H9 (cell line): ENCODE results near the gene TRIM67. TPM values are rescaled to one million over a fixed set of nuclear protein-coding genes. Genes with fewer than 3 reads are reported as not detected.
"Not testable (repeated sequence)": the region's sequence is repeated elsewhere in the genome, so short reads cannot be mapped to it uniquely, and the experiment has no call there.

ENCODE experiments used
- DNase-seq: peaks from one replicate; pipeline ENCODE4 v3.0.0-alpha.2; 2017
- H2AFZ ChIP-seq: one replicate; pipeline ENCODE4 v1.6.1; 2013; ENCODE audit warnings: mild to moderate bottlenecking, low read length, control low read depth, moderate library complexity
- H2AK5ac ChIP-seq: 2 replicates; pipeline ENCODE4 v1.6.1; 2013; ENCODE audit warnings: low read length, control low read depth, mixed read lengths; ENCODE audit not compliant: insufficient read length
- H2BK120ac ChIP-seq: one replicate; pipeline ENCODE4 v1.6.1; 2013; ENCODE audit warnings: low read depth, mild to moderate bottlenecking, low read length, control low read depth, inconsistent platforms; ENCODE audit not compliant: poor library complexity, severe bottlenecking
- H2BK12ac ChIP-seq: 2 replicates; pipeline ENCODE4 v1.6.1; 2013; ENCODE audit warnings: low read length, control low read depth, mixed read lengths, low read depth; ENCODE audit not compliant: insufficient read length
- H2BK15ac ChIP-seq: 2 replicates; pipeline ENCODE4 v1.6.1; 2013; ENCODE audit warnings: low read depth, low read length, control low read depth
- H2BK20ac ChIP-seq: one replicate; pipeline ENCODE4 v1.6.1; 2013; ENCODE audit warnings: low read depth, mild to moderate bottlenecking, low read length, control low read depth, inconsistent platforms; ENCODE audit not compliant: poor library complexity, severe bottlenecking
- H2BK5ac ChIP-seq: 2 replicates; pipeline ENCODE4 v1.6.1; 2013; ENCODE audit warnings: low read length, control low read depth, mixed read lengths; ENCODE audit not compliant: insufficient read length
- H3K14ac ChIP-seq: 2 replicates; pipeline ENCODE4 v1.6.1; 2013; ENCODE audit warnings: low read length, control low read depth; ENCODE audit not compliant: insufficient read depth
- H3K18ac ChIP-seq: 2 replicates; pipeline ENCODE4 v1.6.1; 2013; ENCODE audit warnings: low read depth, mild to moderate bottlenecking, mixed read lengths, low read length, control low read depth; ENCODE audit not compliant: insufficient read length
- H3K23ac ChIP-seq: 2 replicates; pipeline ENCODE4 v1.6.1; 2013; ENCODE audit warnings: low read length, control low read depth, mixed read lengths, low read depth; ENCODE audit not compliant: insufficient read length
- H3K23me2 ChIP-seq: 2 replicates; pipeline ENCODE4 v1.6.1; 2013; ENCODE audit warnings: low read depth, mild to moderate bottlenecking, mixed read lengths, low read length, control low read depth; ENCODE audit not compliant: insufficient read length, poor library complexity, severe bottlenecking
- H3K27ac ChIP-seq: 2 replicates; pipeline ENCODE4 v1.5.1; 2013; ENCODE audit warnings: low read length, control low read depth, mixed read lengths, low read depth; ENCODE audit not compliant: insufficient read length
- H3K27me3 ChIP-seq: 2 replicates; pipeline ENCODE4 v1.6.1; 2013; ENCODE audit warnings: low read length, control low read depth, inconsistent platforms; ENCODE audit not compliant: insufficient read depth
- H3K4ac ChIP-seq: 2 replicates; pipeline ENCODE4 v1.6.1; 2013; ENCODE audit warnings: low read depth, mild to moderate bottlenecking, control low read depth, inconsistent platforms, low read length, moderate library complexity
- H3K4me1 ChIP-seq: 2 replicates; pipeline ENCODE4 v1.6.1; 2013; ENCODE audit warnings: low read length, control low read depth, inconsistent platforms; ENCODE audit not compliant: insufficient read depth
- H3K4me2 ChIP-seq: 2 replicates; pipeline ENCODE4 v1.6.1; 2013; ENCODE audit warnings: low read length, control low read depth, mixed read lengths; ENCODE audit not compliant: insufficient read length, insufficient read depth
- H3K56ac ChIP-seq: 2 replicates; pipeline ENCODE4 v1.6.1; 2013; ENCODE audit warnings: low read depth, mild to moderate bottlenecking, mixed read lengths, low read length, control low read depth; ENCODE audit not compliant: insufficient read length
- H3K79me1 ChIP-seq: 2 replicates; pipeline ENCODE4 v1.6.1; 2013; ENCODE audit warnings: low read depth, mild to moderate bottlenecking, moderate library complexity, low read length, control low read depth, inconsistent platforms; ENCODE audit not compliant: insufficient read depth, poor library complexity, severe bottlenecking
- H3K79me2 ChIP-seq: 2 replicates; pipeline ENCODE4 v1.6.1; 2013; ENCODE audit warnings: low read length, control low read depth, inconsistent platforms; ENCODE audit not compliant: insufficient read depth
- H3K9ac ChIP-seq: 2 replicates; pipeline ENCODE4 v1.6.1; 2013; ENCODE audit warnings: low read length, control low read depth, mixed read lengths; ENCODE audit not compliant: insufficient read length; ENCODE audit errors: extremely low read depth
- H3K9me3 ChIP-seq: one replicate; pipeline ENCODE4 v1.6.1; 2013; ENCODE audit warnings: low read depth, low read length, inconsistent platforms; ENCODE audit not compliant: control insufficient read depth
- H3T11ph ChIP-seq: one replicate; pipeline ENCODE4 v1.6.1; 2013; ENCODE audit warnings: mild to moderate bottlenecking, low read length, control low read depth, inconsistent platforms
- H4K20me1 ChIP-seq: one replicate; pipeline ENCODE4 v1.6.1; 2013; ENCODE audit not compliant: control insufficient read depth, insufficient read length, insufficient read depth
- H4K5ac ChIP-seq: 2 replicates; pipeline ENCODE4 v1.6.1; 2013; ENCODE audit warnings: low read depth, mild to moderate bottlenecking, mixed read lengths, low read length, control low read depth; ENCODE audit not compliant: insufficient read length
- H4K8ac ChIP-seq: replicated peaks from 2 replicates; pipeline ENCODE4 v1.6.1; 2013; ENCODE audit warnings: low read length, control low read depth, mixed read lengths, low read depth; ENCODE audit not compliant: insufficient read length
- H4K91ac ChIP-seq: 2 replicates; pipeline ENCODE4 v1.6.1; 2013; ENCODE audit warnings: low read depth, mild to moderate bottlenecking, moderate library complexity, mixed read lengths, low read length, control low read depth; ENCODE audit not compliant: insufficient read length
- H3K27ac Mint-ChIP-seq, 3 experiments: 2 replicates in 2 of 3; 3 replicates in 1 of 3; pipeline ENCODE4 v1.8.0; 2020 to 2021; ENCODE audit warnings: mixed read lengths in 3 of 3, mild to moderate bottlenecking in 1 of 3, moderate library complexity in 1 of 3
- H3K27me3 Mint-ChIP-seq: 2 replicates; pipeline ENCODE4 v1.8.0; 2021; ENCODE audit warnings: low read depth, mild to moderate bottlenecking, moderate library complexity, mixed read lengths
- H3K36me3 Mint-ChIP-seq, 3 experiments: 2 replicates in 2 of 3; 3 replicates in 1 of 3; pipeline ENCODE4 v1.8.0; 2020 to 2021; ENCODE audit warnings: low read depth in 3 of 3, mixed read lengths in 3 of 3; ENCODE audit not compliant: insufficient read depth in 1 of 3
- H3K4me1 Mint-ChIP-seq, 2 experiments: 2 replicates each; pipeline ENCODE4 v1.8.0; 2020; ENCODE audit warnings: mixed read lengths in 2 of 2
- H3K4me3 Mint-ChIP-seq, 2 experiments: 2 replicates in 1 of 2; 3 replicates in 1 of 2; pipeline ENCODE4 v1.8.0; 2020 to 2021; ENCODE audit warnings: mild to moderate bottlenecking in 2 of 2, mixed read lengths in 2 of 2, moderate library complexity in 1 of 2
- H3K9me3 Mint-ChIP-seq, 2 experiments: 2 replicates in 1 of 2; 3 replicates in 1 of 2; pipeline ENCODE4 v1.8.0; 2020; ENCODE audit warnings: mild to moderate bottlenecking in 2 of 2, mixed read lengths in 2 of 2, moderate library complexity in 1 of 2
- WGBS: extraction: QIAGEN DNeasy Blood & Tissue Kit; methylation state at CpG from one replicate; pipeline ENCODE4 v1.1.7; 2013; ENCODE audit warnings: missing lambda C conversion rate, low lambda C conversion rate, mixed read lengths; ENCODE audit not compliant: insufficient read length; ENCODE audit errors: extremely low coverage; 5-methylcytosine and 5-hydroxymethylcytosine counted together
- total RNA-seq: library from RNA; stranded (reverse); gene quantifications from 2 replicates; pipeline ENCODE4 v1.2.1, GENCODE V29; 2021
- TF ChIP-seq, protein P1 (sequence below): fragments of 200-600 bp; sonication (generic); conservative IDR thresholded peaks from 3 replicates; pipeline ENCODE4 v1.8.0; 2021; ENCODE audit warnings: antibody characterized with exemption, mild to moderate bottlenecking

TRIM67 gene
- total RNA-seq, 1 experiment from 2014 or later = not detected

DNA sequence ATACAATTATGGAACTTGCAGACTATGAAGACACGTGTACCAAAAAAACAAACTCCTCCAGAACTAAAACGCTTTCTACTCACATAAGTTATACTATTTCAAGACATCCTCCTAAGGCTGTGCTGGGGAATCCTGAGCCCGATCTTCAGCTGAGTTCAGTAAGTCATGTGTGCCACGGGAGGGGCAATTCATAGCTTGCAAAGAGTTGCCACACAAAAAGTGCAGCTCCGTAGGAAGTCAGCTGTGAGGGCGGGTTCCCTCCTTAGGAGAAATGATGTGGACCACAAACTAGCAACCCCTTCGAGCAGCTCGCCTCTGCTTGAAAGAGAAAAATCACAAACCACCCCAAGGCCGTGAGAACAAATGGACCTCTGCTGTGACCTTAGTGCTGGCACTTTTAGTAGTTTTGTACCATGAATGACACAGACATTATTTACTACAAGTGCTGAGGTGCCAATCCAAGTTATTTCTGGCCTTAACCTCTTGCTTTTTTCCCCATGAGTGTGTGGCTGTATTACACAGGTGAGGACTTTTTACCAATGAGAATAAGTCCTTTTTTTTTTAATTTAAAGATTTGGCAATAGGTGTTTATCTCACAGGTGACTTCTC is 35.8 kb upstream of the TRIM67 start:
- no peak overlapping the region for H2BK12ac ChIP-seq
- no peaks in the 10 kb centered on the region for H3K23me2 ChIP-seq
- no peak overlapping the region for H3T11ph ChIP-seq
- TF ChIP-seq, protein P1, sequence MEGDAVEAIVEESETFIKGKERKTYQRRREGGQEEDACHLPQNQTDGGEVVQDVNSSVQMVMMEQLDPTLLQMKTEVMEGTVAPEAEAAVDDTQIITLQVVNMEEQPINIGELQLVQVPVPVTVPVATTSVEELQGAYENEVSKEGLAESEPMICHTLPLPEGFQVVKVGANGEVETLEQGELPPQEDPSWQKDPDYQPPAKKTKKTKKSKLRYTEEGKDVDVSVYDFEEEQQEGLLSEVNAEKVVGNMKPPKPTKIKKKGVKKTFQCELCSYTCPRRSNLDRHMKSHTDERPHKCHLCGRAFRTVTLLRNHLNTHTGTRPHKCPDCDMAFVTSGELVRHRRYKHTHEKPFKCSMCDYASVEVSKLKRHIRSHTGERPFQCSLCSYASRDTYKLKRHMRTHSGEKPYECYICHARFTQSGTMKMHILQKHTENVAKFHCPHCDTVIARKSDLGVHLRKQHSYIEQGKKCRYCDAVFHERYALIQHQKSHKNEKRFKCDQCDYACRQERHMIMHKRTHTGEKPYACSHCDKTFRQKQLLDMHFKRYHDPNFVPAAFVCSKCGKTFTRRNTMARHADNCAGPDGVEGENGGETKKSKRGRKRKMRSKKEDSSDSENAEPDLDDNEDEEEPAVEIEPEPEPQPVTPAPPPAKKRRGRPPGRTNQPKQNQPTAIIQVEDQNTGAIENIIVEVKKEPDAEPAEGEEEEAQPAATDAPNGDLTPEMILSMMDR = no peak
- H2AFZ ChIP-seq = no peak overlapping the region
- no peak overlapping the region for H3K14ac ChIP-seq
- peaks cover 0 to 6% of the 10 kb centered on the region in 2 experiments; a peak in 1 of 4 replicates for H3K4me1 Mint-ChIP-seq
- H4K91ac ChIP-seq = no peak overlapping the region
- H2BK5ac ChIP-seq = no peak overlapping the region
- no peaks in the 10 kb centered on the region for H3K4me1 ChIP-seq
- H3K79me2 ChIP-seq = no peaks in the 10 kb centered on the region
- H2BK20ac ChIP-seq = no peak overlapping the region
- H2BK15ac ChIP-seq = no peak overlapping the region
- H3K18ac ChIP-seq = no peak overlapping the region
- no peak for DNase-seq
- no peak overlapping the region for H3K27ac ChIP-seq
- H3K23ac ChIP-seq = no peak overlapping the region
- no peak overlapping the region for H3K4ac ChIP-seq
- no peak overlapping the region for H2BK120ac ChIP-seq
- H4K20me1 ChIP-seq = no peaks in the 10 kb centered on the region
- no peaks in the 10 kb centered on the region for H3K27me3 ChIP-seq
- H3K27ac Mint-ChIP-seq = no peak overlapping the region
- H3K56ac ChIP-seq = no peak overlapping the region
- H3K9ac ChIP-seq = no peak overlapping the region
- H3K4me3 Mint-ChIP-seq = no peak overlapping the region
- H3K4me2 ChIP-seq = no peak overlapping the region
- H2AK5ac ChIP-seq = no peak overlapping the region
- peaks cover 0 to 6% (median 2%) of the 10 kb centered on the region in 3 experiments; a peak in 2 of 7 replicates for H3K36me3 Mint-ChIP-seq
- no peaks in the 10 kb centered on the region for H3K79me1 ChIP-seq
- H3K27me3 Mint-ChIP-seq = peaks cover 58% of the 10 kb centered on the region
- peaks cover 11 to 14% of the 10 kb centered on the region in 2 experiments for H3K9me3 Mint-ChIP-seq
- no peaks in the 10 kb centered on the region for H3K9me3 ChIP-seq
- H4K5ac ChIP-seq = no peak overlapping the region
- WGBS = no CpG with 5 or more reads among the region's 9 CpGs
- H4K8ac ChIP-seq = no peak overlapping the region

DNA sequence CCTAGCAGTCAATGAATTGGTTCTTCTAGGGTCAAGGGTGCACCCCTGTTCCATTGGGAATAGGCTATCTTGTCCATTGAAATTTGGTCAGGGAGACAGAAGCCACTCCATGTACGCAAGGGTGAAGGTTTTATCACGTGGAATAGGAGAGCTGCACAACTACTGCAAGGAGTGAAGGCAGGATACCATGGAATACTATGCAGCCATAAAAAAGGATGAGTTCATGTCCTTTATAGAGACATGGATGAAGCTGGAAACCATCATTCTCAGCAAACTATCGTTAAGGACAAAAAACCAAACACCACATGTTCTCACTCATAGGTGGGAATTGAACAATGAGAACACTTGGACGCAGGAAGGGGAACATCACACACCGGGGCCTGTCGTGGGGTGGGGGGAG is 34.8 kb upstream of the TRIM67 start:
- not testable (repeated sequence) for H4K8ac ChIP-seq, H3K4me3 Mint-ChIP-seq, DNase-seq, H3K14ac ChIP-seq, H3K27ac Mint-ChIP-seq, H3K23me2 ChIP-seq, H3K9me3 ChIP-seq, H4K20me1 ChIP-seq, H2AFZ ChIP-seq, H3K4ac ChIP-seq, H2AK5ac ChIP-seq, H3K27ac ChIP-seq, H3K79me2 ChIP-seq, H3K4me1 ChIP-seq, H3K23ac ChIP-seq, H2BK120ac ChIP-seq, H3K79me1 ChIP-seq, H3K56ac ChIP-seq, H3K9ac ChIP-seq, H4K5ac ChIP-seq, H3K4me2 ChIP-seq, H3K4me1 Mint-ChIP-seq, H3K27me3 ChIP-seq, H2BK15ac ChIP-seq, H2BK20ac ChIP-seq, H2BK12ac ChIP-seq, H2BK5ac ChIP-seq, H3K18ac ChIP-seq, H3K36me3 Mint-ChIP-seq, H4K91ac ChIP-seq, H3T11ph ChIP-seq
- Mint-ChIP-seq H3K9me3 (peaks cover 11 to 14% of the 10 kb centered on the region in 2 experiments; a peak in 4 of 5 replicates), H3K27me3 (peaks cover 58% of the 10 kb centered on the region)
- no CpG with 5 or more reads among the region's 6 CpGs for WGBS
